DMS153 treated with DMSO at 0.1 percent for 48 hours (cell line): Measurements from ENCODE around the gene UCK2.

Experiments
- DNase-seq: peaks from one replicate; lab custom pipeline; 2025; ENCODE audit not compliant: unreplicated experiment; lab: John Stamatoyannopoulos, UW

UCK2 gene

GRCh38 chr1:165855010-165855838 is 27.8 kb downstream of the UCK2 start:
- DNase-seq = no peak

DNA sequence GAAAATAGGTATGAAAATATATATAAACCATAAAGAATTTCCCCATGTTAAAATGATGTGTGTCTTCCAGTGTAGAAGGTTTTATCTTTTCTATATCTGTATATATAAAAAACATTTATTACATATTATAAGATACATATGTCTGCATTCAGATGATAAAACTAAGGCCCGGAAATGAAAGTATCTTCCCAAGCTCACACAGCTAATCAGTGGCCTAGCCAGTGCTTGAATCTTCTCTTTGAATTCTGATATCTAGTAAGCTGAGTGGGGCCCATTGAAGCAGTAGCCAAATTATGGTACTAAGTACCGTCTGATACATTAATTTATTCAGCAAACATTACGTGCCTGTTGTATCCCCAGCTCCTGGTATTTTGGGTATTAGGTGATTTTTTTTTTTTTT is 28.6 kb downstream of the UCK2 start:
- DNase-seq = no peak

DNA sequence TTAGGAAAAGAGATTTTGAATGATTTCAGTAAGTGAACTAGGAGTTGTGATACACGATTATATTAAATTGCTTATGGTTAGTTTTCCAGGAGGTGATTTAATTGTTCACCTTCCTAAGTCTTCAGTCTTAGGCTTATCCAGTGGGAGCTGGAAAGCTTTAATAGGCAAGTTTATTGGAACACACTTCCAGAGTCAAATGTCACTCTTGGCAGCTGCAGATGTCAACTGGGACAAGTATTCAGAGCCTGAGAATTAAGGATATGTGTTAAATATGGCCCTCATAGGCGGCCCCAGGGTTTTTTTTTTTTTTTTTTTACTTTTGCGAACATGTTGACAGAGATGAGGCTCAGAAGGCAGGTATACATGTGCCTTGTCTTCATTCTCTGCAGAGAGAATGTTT is 29.2 kb downstream of the UCK2 start:
- DNase-seq = no peak

- no peak for DNase-seq
Measured at GRCh38 chr1:165857046-165857801, 29.8 kb downstream of the UCK2 start.

DNA sequence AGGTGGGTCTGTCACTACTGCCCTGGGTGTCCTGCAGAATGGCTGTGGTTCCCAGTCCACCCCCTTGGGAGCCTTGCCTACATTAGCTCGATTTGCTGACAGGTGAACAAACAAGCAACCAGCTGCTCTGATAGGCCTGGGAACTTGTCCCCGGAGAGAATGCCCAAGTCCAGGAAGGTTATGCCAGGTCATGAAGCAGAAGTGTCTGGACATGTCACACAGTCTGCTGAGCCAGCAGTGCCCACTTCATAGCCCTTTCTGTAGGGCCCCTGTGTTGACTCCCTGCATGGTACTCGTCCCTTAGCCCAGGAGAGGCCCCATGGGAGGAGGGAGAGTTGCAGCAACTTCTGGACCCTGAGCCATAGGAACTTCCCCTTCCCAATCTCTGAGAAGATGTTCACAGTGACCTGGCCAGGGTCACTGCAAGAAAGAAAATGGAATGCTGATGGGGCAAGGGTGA is 31.0 kb downstream of the UCK2 start:
- peak; percentile 90 for DNase-seq

DNA sequence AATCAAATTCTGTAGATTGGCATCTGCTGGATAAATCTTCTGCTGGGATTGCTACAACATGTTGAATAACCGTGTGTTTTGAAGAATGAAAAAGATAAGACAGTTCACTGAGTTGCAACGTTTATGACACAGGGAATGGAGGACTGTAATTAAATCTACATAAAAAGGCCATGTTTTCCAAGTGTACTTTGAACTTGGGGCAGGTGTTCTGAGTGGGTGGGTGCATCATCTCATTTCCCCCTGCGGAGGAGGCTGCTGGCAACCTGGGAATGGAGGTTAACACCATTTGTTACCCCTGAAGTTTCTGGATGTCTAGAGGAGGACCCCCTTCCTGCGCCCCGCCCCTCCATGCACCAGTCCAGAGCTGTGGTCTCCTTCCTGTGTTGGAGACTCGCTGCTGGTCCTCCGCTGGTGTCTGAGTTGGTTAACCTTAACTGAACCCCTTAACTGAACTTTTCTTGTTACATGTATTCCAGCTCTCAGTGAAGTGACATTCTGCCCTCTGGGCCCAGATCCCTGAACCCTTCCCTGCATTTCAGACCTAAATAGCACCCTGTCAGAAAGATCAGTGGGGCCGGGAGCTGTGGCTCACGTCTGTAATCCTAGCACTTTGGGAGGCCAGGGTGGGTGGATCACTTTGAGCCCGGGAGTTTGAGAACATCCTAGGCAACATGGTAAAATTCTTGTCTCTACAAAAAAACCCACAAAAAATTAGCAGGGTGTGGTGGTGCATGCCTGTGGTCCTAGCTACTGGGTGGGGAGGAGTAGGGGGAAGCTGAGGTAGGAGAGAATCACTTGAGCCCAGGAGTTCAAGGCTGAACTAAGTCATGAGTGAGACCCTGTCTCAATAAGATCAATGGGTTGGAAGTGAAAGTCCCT is 31.8 kb downstream of the UCK2 start:
- no peak for DNase-seq

GRCh38 chr1:165860065-165860464 is 32.7 kb downstream of the UCK2 start:
- DNase-seq = no peak

DNA sequence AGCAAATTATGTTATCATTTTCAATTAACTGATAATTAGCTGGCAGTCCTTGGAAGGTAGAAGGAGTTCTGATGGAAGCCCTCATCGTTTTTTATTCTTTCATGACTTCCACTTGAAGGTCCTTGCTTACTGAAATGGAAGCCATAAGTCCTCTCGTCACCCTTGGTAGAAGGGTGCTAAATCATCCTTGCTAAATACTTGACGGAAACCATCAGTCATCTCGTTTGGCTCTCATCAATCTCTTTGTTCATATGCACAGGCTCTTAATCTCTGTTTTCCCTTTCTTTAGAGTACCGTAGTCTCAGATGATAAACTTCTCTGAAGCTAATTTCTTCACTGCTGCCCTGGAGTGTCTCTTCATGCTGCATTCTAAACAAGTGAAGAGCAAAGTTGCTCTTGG is 34.5 kb downstream of the UCK2 start:
- DNase-seq = no peak

DNA sequence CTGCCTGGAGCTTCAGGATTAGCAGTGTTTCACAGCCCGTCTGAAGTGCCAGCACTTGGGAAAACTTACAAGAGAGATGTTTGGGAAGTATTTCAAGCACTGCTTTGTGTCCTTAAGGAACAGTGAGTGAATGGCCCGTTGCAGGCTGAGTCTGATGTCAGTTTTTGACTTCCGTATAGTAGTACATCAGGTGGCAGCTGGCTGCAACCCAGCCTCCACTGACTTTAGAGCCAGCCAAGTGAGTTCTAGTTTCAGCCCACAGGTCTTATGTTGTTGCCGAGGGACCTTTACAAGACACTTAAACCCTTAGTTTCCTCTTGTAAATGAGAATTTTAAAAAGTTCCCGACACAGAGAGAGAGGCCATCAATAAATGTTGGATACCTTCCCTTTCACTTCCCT is 35.0 kb downstream of the UCK2 start:
- DNase-seq = no peak

DNA sequence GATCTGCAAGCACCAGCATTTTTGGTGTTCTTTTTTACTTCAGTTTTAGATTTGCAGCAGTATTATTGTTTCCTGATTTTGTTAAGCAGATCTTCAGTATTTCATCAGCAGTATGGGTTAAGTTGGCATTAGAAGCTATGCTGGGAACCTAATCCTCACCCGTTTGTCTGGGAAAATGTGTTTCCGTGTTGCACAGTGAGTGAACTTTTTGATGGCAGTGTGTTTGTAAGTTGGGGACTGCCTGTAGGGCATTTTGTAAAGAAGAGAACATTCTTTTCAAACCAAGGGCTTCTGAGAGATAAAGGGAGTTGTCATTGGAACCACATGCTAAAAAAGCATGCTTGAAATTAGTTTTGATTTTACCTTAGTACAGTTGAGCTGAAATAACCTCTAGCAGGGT is 35.9 kb downstream of the UCK2 start:
- no peak for DNase-seq

DNA sequence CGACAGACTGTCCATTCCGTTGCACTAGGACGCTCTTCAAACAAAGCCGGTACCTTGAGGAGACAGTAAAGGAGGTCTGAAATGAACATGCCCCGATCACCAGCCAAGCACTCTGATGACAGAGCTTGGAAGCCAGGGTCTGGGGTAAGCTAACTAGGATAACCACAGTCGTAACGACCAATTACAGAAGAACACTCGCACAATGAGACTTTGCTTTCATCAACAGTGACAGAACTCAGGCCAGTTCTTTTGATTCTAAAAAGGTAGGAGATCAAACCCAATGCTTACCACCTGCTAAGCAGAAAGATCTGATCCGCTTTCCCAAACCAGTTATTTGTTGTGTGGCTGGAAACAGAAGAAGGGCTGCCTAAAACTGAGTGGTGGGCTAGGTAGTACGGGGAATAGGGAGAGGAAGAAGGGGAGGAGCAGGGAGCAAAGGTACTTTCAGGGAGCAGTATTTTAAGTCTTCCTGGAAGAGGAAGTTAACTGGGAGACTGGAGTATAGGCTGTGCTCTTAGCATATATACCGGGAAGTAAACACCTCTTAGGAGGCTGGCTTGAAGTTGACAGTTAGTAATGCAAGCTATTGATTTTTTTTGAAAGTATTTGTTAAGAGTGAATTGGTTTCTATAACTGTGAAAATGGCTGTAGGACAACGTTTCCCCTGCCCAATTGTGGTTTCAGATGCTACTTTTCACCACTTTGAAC is 38.4 kb downstream of the UCK2 start:
- DNase-seq = no peak

GRCh38 chr1:165869343-165869742 is 41.9 kb downstream of the UCK2 start:
- no peak for DNase-seq

- peak; percentile 85 for DNase-seq
Measured at GRCh38 chr1:165871311-165872067, 44.1 kb downstream of the UCK2 start.

- DNase-seq = no peak
Measured at GRCh38 chr1:165873481-165873880, 46.1 kb downstream of the UCK2 start.

- no peak for DNase-seq
Measured at GRCh38 chr1:165874643-165875042, 47.2 kb downstream of the UCK2 start.

DNA sequence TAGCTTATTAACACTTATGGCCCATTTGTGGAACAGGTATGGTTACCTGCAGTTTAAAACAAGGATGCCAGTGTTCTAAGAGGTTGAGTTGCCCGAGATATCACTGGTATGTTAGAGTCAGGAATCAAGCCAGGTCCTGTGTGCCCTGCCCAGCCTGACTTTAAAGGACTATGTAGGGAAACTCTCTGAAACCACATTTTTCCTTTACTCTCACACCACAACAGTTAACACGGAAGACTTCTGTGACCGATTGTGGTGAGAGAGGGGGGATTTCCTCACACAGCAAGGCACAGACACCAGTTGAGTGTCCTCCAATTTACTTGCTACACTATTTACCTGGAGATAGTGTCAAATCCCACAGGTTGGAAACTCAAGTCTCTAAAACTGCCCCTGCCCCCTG is 47.8 kb downstream of the UCK2 start:
- no peak for DNase-seq

- DNase-seq = no peak
Measured at GRCh38 chr1:165875604-165876003, 48.2 kb downstream of the UCK2 start.

- DNase-seq = no peak
Measured at GRCh38 chr1:165876121-165876520, 48.7 kb downstream of the UCK2 start.

DNA sequence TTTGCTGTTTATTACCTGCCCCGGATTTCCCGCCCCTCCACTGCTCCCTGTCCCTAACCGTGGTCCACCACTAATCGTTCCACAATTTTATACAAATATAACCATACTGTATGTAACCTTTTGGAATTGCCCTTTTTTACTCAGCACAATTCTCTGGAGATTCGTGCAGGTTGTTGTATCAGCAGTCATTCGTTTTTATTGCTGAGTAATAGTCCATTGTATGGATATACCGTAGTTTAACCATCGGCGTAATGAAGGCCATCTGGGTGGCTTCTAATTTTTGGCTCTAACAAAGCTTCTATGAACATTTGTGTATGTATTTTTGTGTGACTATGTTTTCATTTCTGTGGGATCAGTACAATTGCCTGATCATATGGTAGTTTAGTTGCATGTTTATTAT is 50.0 kb downstream of the UCK2 start:
- no peak for DNase-seq

DNA sequence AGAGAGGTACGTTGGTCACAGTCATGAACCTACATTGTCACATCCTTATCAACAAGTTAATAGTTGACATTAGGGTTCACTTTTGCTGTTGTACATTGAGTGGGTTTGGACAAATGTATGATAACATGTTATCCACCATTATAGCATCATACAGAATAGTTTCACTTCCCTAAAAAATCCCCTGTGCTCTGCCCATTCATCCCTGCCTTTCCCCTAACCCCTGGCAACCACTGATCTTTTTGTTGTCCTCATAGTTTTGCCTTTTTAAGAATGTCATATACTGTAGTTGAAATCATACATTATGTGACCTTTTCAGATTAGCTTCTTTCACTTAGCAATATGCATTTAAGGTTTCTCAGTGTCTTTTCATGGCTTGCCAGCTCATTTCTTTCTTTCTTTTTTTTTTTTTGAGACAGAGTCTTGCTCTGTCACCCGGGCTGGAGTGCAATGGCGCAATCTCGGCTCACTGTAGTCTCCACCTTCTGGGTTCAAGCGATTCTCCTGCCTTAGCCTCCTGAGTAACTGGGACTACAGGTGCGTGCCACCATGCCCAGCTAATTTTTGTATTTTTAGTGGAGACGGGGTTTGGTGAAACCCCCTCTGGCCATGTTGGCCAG is 50.6 kb downstream of the UCK2 start:
- no peak for DNase-seq
